ENCODE results near the gene F2RL2.

GRCh38 chr5:76637490-76637889 lies 14.3 kb upstream of the F2RL2 start:
- TF ChIP-seq SP1 (IDR thresholded peaks at IDR 0.05) (no peak), FOXM1 (IDR thresholded peaks at IDR 0.05; ENCODE audit: borderline replicate concordance) (no peak), ELF4 (IDR thresholded peaks at IDR 0.05) (no peak), HDGF (IDR thresholded peaks at IDR 0.05; ENCODE audit: borderline replicate concordance) (no peak), SUZ12 (IDR thresholded peaks at IDR 0.05) (no peak), FOXK2 (IDR thresholded peaks at IDR 0.05) (no peak), BHLHE40 (IDR thresholded peaks at IDR 0.05; ENCODE audit: borderline replicate concordance) (no peak), CTBP1 (IDR thresholded peaks at IDR 0.05; ENCODE audit: borderline replicate concordance) (no peak), ARNT (IDR thresholded peaks at IDR 0.05) (no peak), FOXA1 (IDR thresholded peaks at IDR 0.05) (no peak)
- TF ChIP-seq, protein P1, sequence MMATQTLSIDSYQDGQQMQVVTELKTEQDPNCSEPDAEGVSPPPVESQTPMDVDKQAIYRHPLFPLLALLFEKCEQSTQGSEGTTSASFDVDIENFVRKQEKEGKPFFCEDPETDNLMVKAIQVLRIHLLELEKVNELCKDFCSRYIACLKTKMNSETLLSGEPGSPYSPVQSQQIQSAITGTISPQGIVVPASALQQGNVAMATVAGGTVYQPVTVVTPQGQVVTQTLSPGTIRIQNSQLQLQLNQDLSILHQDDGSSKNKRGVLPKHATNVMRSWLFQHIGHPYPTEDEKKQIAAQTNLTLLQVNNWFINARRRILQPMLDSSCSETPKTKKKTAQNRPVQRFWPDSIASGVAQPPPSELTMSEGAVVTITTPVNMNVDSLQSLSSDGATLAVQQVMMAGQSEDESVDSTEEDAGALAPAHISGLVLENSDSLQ (IDR thresholded peaks at IDR 0.05) = no peak
